A549 (cell line): ENCODE results near the gene LDB1. TPM values are rescaled to one million over a fixed set of nuclear protein-coding genes. Genes with fewer than 3 reads are reported as not detected.

Experiments
- ATAC-seq, 2 experiments: fragments of 200-7000 bp in 1 of 2; fragments of >200 bp in 1 of 2; cut with Nextera tagmentation in 1 of 2; cut with Tn5 transposase in 1 of 2; 3 replicates each; pipeline versions ENCODE4 v1.8.0 to v1.9.1; 2018 to 2020; ENCODE audit warnings: mild to moderate bottlenecking in 1 of 2, moderate library complexity in 1 of 2
- CTCF ChIA-PET: fragments of 300-600 bp; sonication (Branson Sonifier 250); formaldehyde crosslinking; extraction: SDS; loops from one replicate; lab custom pipeline; 2021; ENCODE audit warnings: antibody characterized with exemption, inconsistent platforms; lab: Yijun Ruan, JAX
- POLR2A ChIA-PET: fragments of 350-600 bp; formaldehyde crosslinking; extraction: SDS; loops from one replicate; lab custom pipeline; 2021; ENCODE audit warnings: antibody characterized with exemption, inconsistent platforms; lab: Yijun Ruan, JAX
- DNase-seq, 2 experiments: peaks; one replicate each; pipeline versions ENCODE4 v3.0.0 to v3.0.0-alpha.2; 2011 to 2016; ENCODE audit warnings: low read depth in 1 of 2, low spot score in 1 of 2
- FAIRE-seq: peaks from 2 replicates; lab custom pipeline; 2011; peaks lifted over from hg19 to GRCh38; lab: Jason Lieb, UNC
- H3K27ac ChIP-seq, 2 experiments: fragments of >200 bp; sonication (Bioruptor Twin); formaldehyde crosslinking; 3 replicates each; pipeline ENCODE4 v1.5.1; 2016 to 2017
- H3K4me1 ChIP-seq: fragments of >200 bp; sonication (Bioruptor Twin); formaldehyde crosslinking; 3 replicates; pipeline ENCODE4 v1.6.1; 2016
- H3K4me2 ChIP-seq: fragments of >200 bp; sonication (Bioruptor Twin); formaldehyde crosslinking; 3 replicates; pipeline ENCODE4 v1.6.1; 2016
- H3K4me3 ChIP-seq: fragments of >200 bp; sonication (Bioruptor Twin); formaldehyde crosslinking; 3 replicates; pipeline ENCODE4 v1.5.1; 2016
- H3K9me3 ChIP-seq: fragments of >200 bp; sonication (Bioruptor Twin); formaldehyde crosslinking; 3 replicates; pipeline ENCODE4 v1.6.1; 2016
- BHLHE40 ChIP-seq: IDR thresholded peaks from 2 replicates; pipeline ENCODE4 v1.6.1; 2012; ENCODE audit warnings: low read depth, low read length, inconsistent platforms
- CEBPB ChIP-seq, 2 experiments: fragments of >200 bp in 1 of 2; sonication (Bioruptor Twin) in 1 of 2; formaldehyde crosslinking in 1 of 2; IDR thresholded peaks; 2 replicates each; pipeline ENCODE4 v1.6.1; 2012 to 2016
- EHF ChIP-seq: fragments of 250-450 bp; sonication (Bioruptor Pico); IDR thresholded peaks from 2 replicates; pipeline ENCODE4 v1.5.0; 2020; ENCODE audit warnings: mild to moderate bottlenecking
- GATA3 ChIP-seq: IDR thresholded peaks from 2 replicates; pipeline ENCODE4 v1.6.1; 2012; ENCODE audit warnings: borderline replicate concordance
- HOXB13 ChIP-seq: fragments of 250-450 bp; sonication (Bioruptor Pico); IDR thresholded peaks from 2 replicates; pipeline ENCODE4 v1.5.0; 2020; ENCODE audit warnings: low read depth, mild to moderate bottlenecking, moderate library complexity
- HOXB5 ChIP-seq: fragments of 250-450 bp; sonication (Bioruptor Pico); IDR thresholded peaks from 2 replicates; pipeline ENCODE4 v1.5.0; 2020; ENCODE audit warnings: mild to moderate bottlenecking, moderate library complexity
- JUN ChIP-seq, 2 experiments: fragments of >200 bp; sonication (Bioruptor Twin); formaldehyde crosslinking; IDR thresholded peaks; 2 replicates in 1 of 2; 3 replicates in 1 of 2; pipeline ENCODE4 v1.6.1; 2016 to 2017
- JUNB ChIP-seq: fragments of >200 bp; sonication (Bioruptor Twin); formaldehyde crosslinking; IDR thresholded peaks from 2 replicates; pipeline ENCODE4 v1.6.1; 2016
- KDM1A ChIP-seq: fragments of 200-600 bp; sonication (generic); IDR thresholded peaks from 2 replicates; pipeline ENCODE4 v1.6.1; 2016; ENCODE audit warnings: low read depth, mild to moderate bottlenecking
- MAFK ChIP-seq: fragments of 450-650 bp; IDR thresholded peaks from 2 replicates; pipeline ENCODE4 v1.6.1; 2014; ENCODE audit not compliant: partially characterized antibody
- PHF8 ChIP-seq: fragments of 200-600 bp; sonication (generic); IDR thresholded peaks from 2 replicates; pipeline ENCODE4 v1.6.1; 2016; ENCODE audit warnings: low read depth, mild to moderate bottlenecking, antibody characterized with exemption, moderate library complexity, borderline replicate concordance
- POLR2A ChIP-seq: IDR thresholded peaks from 2 replicates; pipeline ENCODE4 v1.6.1; 2012; ENCODE audit warnings: mild to moderate bottlenecking, low read length
- POLR2AphosphoS2 ChIP-seq: conservative IDR thresholded peaks from 2 replicates; pipeline ENCODE4 v1.6.1; 2012; ENCODE audit warnings: low read length, improper control_type of control experiment, inconsistent platforms
- RCOR1 ChIP-seq: fragments of 150-350 bp; IDR thresholded peaks from 2 replicates; pipeline ENCODE4 v1.6.1; 2014; ENCODE audit warnings: antibody characterized with exemption, low read length, low read depth
- SREBF2 ChIP-seq: fragments of 450-650 bp; IDR thresholded peaks from 2 replicates; pipeline ENCODE4 v1.6.1; 2014; ENCODE audit warnings: mild to moderate bottlenecking, moderate library complexity
- TP53 ChIP-seq: fragments of 250-450 bp; sonication (Bioruptor Pico); IDR thresholded peaks from 2 replicates; pipeline ENCODE4 v1.5.0; 2021; ENCODE audit warnings: mild to moderate bottlenecking, moderate library complexity
- ZC3H11A ChIP-seq: fragments of 450-650 bp; IDR thresholded peaks from 2 replicates; pipeline ENCODE4 v1.6.1; 2014; ENCODE audit warnings: antibody characterized with exemption, mild to moderate bottlenecking
- ZFP36 ChIP-seq: fragments of 450-650 bp; IDR thresholded peaks from 2 replicates; pipeline ENCODE4 v1.6.1; 2014; ENCODE audit warnings: borderline replicate concordance; ENCODE audit not compliant: partially characterized antibody
- WGBS: methylation state at CpG from one replicate; pipeline ENCODE4 v1.1.6; 2017; ENCODE audit errors: missing lambda C conversion rate; 5-methylcytosine and 5-hydroxymethylcytosine counted together
- polyA plus RNA-seq, 4 experiments: library from polyadenylated mRNA; depleted of rRNA in 3 of 4; stranded (reverse); fragments of >200 nt; fragmentation: RNase III in 1 of 4; extraction: RNeasy Plus Mini Kit Qiagen cat#74134 plus additional on column Dnase treatment in 1 of 4; gene quantifications; 2 replicates in 3 of 4; 3 replicates in 1 of 4; pipeline ENCODE4 v1.2.3, GENCODE V29; 2011 to 2017

LDB1 gene
- polyA plus RNA-seq, 2 of the 4 experiments (the other 2 are of a cell fraction), result 37.2 to 47.0 TPM

- 18% methylated on average over 1 of the region's 1 CpG for WGBS
- FAIRE-seq (no peak), ATAC-seq (0 out of 6 replicates have a peak, but pooled peaks of 1 of the 2 experiments have one; percentile 12), DNase-seq (no peak)
- no peak overlapping the region for H3K4me2 ChIP-seq
- TF ChIP-seq JUNB (no peak), CEBPB (IDR thresholded peaks at IDR 0.05) (no peak), PHF8 (no peak), EHF (CRISPR knock-in tag) (no peak)
- H3K4me1 ChIP-seq, result peaks cover 3% of the 10 kb centered on the region; the same call in 1 of the 3 replicates
- ChIA-PET POLR2A (no interaction called here), CTCF (interaction anchor here (0.5 to 6.7 kb wide), 10 partner anchors 9 to 332 kb away, joined by 3 to 111 read pairs (median 22); partner anchors contain the start of gene ELOVL3)
- no peak overlapping the region for H3K27ac ChIP-seq
- no peaks in the 10 kb centered on the region for H3K9me3 ChIP-seq
- no peak overlapping the region for H3K4me3 ChIP-seq
Observed at GRCh38 chr10:102167861-102168260, 47.7 kb upstream of the LDB1 start.

- DNase-seq, result no peak
- WGBS, result 84% methylated on average over 4 of the region's 4 CpGs
- H3K4me1 ChIP-seq, result no peaks in the 10 kb centered on the region
- ATAC-seq, result no peak
- no peaks in the 10 kb centered on the region for H3K9me3 ChIP-seq
- no peak overlapping the region for H3K4me2 ChIP-seq
- TF ChIP-seq RCOR1, result no peak
- peak; percentile 61; the same call in 1 of the 2 replicates for TF ChIP-seq TP53 (CRISPR knock-in tag)
- TF ChIP-seq, all 56 proteins: peak for 1
- POLR2A ChIA-PET, result no interaction called here
- Histone ChIP-seq H3K27ac (no peak overlapping the region), H3K4me3 (no peak overlapping the region)
- CTCF ChIA-PET, result no interaction called here
- no peak for FAIRE-seq
Observed at GRCh38 chr10:102163342-102163989, 43.3 kb upstream of the LDB1 start.

- 83% methylated on average over 4 of the region's 4 CpGs for WGBS
- no peak for FAIRE-seq
- no peak for DNase-seq
- no peak overlapping the region for H3K4me3 ChIP-seq
- no peak for TF ChIP-seq CEBPB (IDR thresholded peaks at IDR 0.05)
- TF ChIP-seq BHLHE40, result no peak
- no peak for TF ChIP-seq GATA3
- TF ChIP-seq JUNB, result no peak
- TF ChIP-seq KDM1A, result no peak
- TF ChIP-seq ZFP36, result no peak
- TF ChIP-seq HOXB5 (CRISPR knock-in tag), result no peak
- no peak for TF ChIP-seq JUN (IDR thresholded peaks at IDR 0.05)
- TF ChIP-seq HOXB13 (CRISPR knock-in tag), result no peak
- no peak for TF ChIP-seq RCOR1
- no peak for TF ChIP-seq SREBF2
- no peak for ATAC-seq
- H3K27ac ChIP-seq, result no peak overlapping the region
- H3K9me3 ChIP-seq, result no peaks in the 10 kb centered on the region
- ChIA-PET POLR2A (interaction anchor here (1.0 kb wide), 1 partner anchor 8 kb away, joined by 4 read pairs; the partner anchor contains the start of gene NOLC1), CTCF (interaction anchor here (1.0 to 6.0 kb wide), 9 partner anchors 10 to 263 kb away, joined by 3 to 73 read pairs (median 6); partner anchors contain the start of gene ELOVL3)
- no peak overlapping the region for H3K4me2 ChIP-seq
- H3K4me1 ChIP-seq, result no peaks in the 10 kb centered on the region
Observed at GRCh38 chr10:102159831-102160230, 39.7 kb upstream of the LDB1 start.

DNA sequence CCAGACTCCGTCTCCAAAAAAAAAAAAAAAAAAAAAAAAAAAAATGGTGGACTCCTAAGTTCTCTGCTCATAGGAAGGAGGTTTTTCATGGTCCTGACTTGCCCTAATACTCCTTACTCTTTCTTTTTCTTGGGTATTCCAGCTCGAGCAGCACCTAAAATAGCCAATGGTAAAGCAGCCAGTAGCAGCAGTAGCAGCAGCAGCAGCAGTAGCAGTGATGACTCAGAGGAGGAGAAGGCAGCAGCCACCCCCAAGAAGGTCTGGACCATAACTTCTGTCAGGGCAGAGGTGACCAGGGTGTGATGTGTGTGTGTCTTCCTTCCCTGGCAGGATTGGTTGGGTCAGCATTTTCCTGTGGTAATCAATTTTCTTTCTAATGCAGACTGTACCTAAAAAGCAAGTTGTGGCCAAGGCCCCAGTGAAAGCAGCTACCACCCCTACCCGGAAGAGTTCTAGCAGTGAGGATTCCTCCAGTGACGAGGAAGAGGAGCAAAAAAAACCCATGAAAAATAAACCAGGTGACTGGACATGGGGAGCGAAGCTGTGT lies 39.0 kb upstream of the LDB1 start:
- Histone ChIP-seq H3K4me1 (peaks cover 4% of the 10 kb centered on the region; the same call in 2 of the 3 replicates), H3K4me3 (no peak overlapping the region), H3K4me2 (no peak overlapping the region), H3K27ac (no peak overlapping the region), H3K9me3 (no peaks in the 10 kb centered on the region)
- ChIA-PET CTCF (interaction anchor here (1.7 to 6.0 kb wide), 5 partner anchors 11 to 264 kb away, joined by 5 to 73 read pairs (median 8); no protein-coding TSS in a partner anchor), POLR2A (no interaction called here)
- DNase-seq (no peak), FAIRE-seq (no peak), ATAC-seq (no peak; a peak in 2 of 6 replicates)
- 95% methylated on average over 5 of the region's 5 CpGs for WGBS
- TF ChIP-seq ZC3H11A (no peak), MAFK (peak; percentile 51)

DNA sequence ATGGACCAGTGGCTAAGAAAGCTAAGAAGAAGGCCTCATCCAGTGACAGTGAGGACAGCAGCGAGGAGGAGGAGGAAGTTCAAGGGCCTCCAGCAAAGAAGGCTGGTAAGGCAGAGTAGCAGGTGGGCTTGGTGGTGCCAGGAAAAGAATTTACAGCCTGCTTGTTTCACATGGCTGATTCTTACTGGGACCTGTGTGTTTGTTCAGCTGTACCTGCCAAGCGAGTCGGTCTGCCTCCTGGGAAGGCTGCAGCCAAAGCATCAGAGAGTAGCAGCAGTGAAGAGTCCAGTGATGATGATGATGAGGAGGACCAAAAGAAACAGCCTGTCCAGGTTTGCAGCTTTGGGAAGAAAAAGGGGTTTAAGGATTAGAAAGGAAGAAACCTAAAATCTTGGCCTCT lies 37.1 kb upstream of the LDB1 start:
- Histone ChIP-seq H3K9me3 (no peaks in the 10 kb centered on the region), H3K27ac (no peak overlapping the region), H3K4me3 (no peak overlapping the region), H3K4me1 (peaks cover 11% of the 10 kb centered on the region), H3K4me2 (no peak overlapping the region)
- FAIRE-seq, result no peak
- WGBS, result 96% methylated on average over 3 of the region's 3 CpGs
- TF ChIP-seq POLR2A (no peak), POLR2AphosphoS2 (0 out of 2 replicates have a peak, but pooled peaks have one; percentile 4)
- no peak for ATAC-seq
- ChIA-PET POLR2A (interaction anchor here (1.4 kb wide), 1 partner anchor 12 kb away, joined by 4 read pairs; no protein-coding TSS in a partner anchor), CTCF (interaction anchor here (1.1 to 6.0 kb wide), 4 partner anchors 9 to 196 kb away, joined by 5 to 73 read pairs (median 7); no protein-coding TSS in a partner anchor)
- no peak for DNase-seq
